Measurements from ENCODE around the gene LRMDA.
A peak's percentile ranks its signal among the peaks of the same experiment; 100 is the strongest.

The LRMDA gene

DNA sequence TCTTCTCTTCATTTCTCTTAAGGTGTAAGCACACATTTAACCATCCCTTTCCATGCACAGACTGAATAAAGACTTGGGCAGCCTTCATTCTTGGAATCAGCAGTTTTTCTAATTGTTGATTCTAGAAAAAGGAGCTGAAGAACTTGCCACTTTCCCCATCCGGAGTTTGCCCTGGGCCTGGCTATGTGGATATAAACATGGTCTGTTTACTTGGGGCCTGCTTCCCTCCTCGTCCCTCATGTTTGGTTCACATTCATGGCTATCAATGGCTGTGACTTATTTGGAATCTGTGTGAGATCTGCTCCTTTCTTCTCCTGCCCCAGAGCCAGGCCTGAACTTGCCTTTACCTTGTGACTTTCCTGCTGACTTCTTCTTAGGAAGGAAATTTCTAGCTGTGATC, 199.3 kb downstream of the LRMDA start:
- H3K23ac ChIP-seq (ENCODE audit: low read length in 2 of 2) = no peak overlapping the region
- DNase-seq = no peak
- no peaks in the 10 kb centered on the region for H3K36me3 ChIP-seq (ENCODE audit: control insufficient read depth in 1 of 2, insufficient read depth in 2 of 2, low read depth in 1 of 2, low read length in 2 of 2)
- H2BK15ac ChIP-seq (ENCODE audit: low read depth, poor library complexity, severe bottlenecking) = no peak overlapping the region
- no peak overlapping the region for H4K8ac ChIP-seq (ENCODE audit: low read length)
- H3K4me1 ChIP-seq (ENCODE audit: control insufficient read depth, insufficient read depth, low read depth, low read length) = no peaks in the 10 kb centered on the region
- no peak overlapping the region for H2AFZ ChIP-seq (ENCODE audit: low read depth, low read length)
- no peak overlapping the region for H3K18ac ChIP-seq (ENCODE audit: low read depth in 1 of 2, low read length in 2 of 2)
- no peak overlapping the region for H3K4me3 ChIP-seq (ENCODE audit: insufficient read depth in 1 of 2, low read depth in 1 of 2, low read length in 2 of 2)
- no peak overlapping the region for H2BK12ac ChIP-seq (ENCODE audit: low read length in 2 of 2)
- no peaks in the 10 kb centered on the region for H3K79me1 ChIP-seq (replicated peaks; ENCODE audit: low read length, poor library complexity, severe bottlenecking)
- no peak overlapping the region for H3K4ac ChIP-seq (ENCODE audit: low read depth in 1 of 2, low read length in 2 of 2)
- H3K4me2 ChIP-seq (ENCODE audit: low read length, poor library complexity, severe bottlenecking) = no peak overlapping the region
- H4K91ac ChIP-seq (ENCODE audit: low read length) = no peak overlapping the region
- peaks cover 0 to 7% of the 10 kb centered on the region in 2 experiments for H3K27me3 ChIP-seq (ENCODE audit: control insufficient read depth in 1 of 2, insufficient read depth in 1 of 2, low read length in 2 of 2)
- no peak overlapping the region for H3K9ac ChIP-seq (ENCODE audit: low read length)
- WGBS = 43% methylated on average over 2 of the region's 2 CpGs
- no peak overlapping the region for H2AK5ac ChIP-seq (ENCODE audit: low read length, severe bottlenecking)
- H2BK120ac ChIP-seq (ENCODE audit: low read depth, low read length) = no peak overlapping the region
- H3K9me3 ChIP-seq (ENCODE audit: control insufficient read depth, low read length) = no peaks in the 10 kb centered on the region
- H3K14ac ChIP-seq (ENCODE audit: low read length in 2 of 2) = no peak overlapping the region
- no peak overlapping the region for H2BK5ac ChIP-seq (ENCODE audit: low read depth, low read length, poor library complexity, severe bottlenecking)
- no peak overlapping the region for H3K27ac ChIP-seq (ENCODE audit: low read length, poor library complexity, severe bottlenecking)

DNA sequence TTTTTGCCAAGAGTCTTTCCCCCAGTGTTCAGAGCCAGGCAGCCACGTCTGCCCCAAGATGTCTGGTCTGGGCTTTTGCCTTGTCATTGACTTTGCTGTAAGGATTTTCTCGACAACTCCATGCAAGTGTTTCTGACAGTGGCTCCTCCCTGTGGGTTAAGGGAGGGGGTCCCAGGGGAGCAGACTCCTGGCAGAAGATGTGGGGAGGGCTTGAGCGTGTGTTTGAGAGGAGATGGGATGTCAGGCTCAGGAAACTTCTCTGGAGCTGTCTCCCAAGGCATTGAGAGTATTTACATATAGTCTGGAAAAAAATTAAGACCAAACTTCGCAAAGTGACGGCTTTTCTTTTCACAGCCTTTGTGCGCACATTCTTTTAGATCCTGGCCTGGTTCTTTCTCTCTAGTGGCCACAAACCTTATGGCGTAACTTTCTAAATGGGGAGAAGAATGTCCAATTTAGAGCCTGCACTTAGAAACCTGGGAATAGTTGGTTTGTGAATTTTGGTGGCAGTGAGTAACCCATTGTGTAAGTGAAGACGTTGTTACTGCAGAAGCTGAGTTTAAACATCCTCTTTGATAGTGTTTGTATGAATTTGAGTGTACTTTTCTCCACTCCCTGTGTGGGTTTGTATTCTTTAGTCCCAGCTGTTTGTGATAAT, 201.5 kb downstream of the LRMDA start:
- H3K18ac ChIP-seq (ENCODE audit: low read depth in 1 of 2, low read length in 2 of 2) = no peak overlapping the region
- H2BK5ac ChIP-seq (ENCODE audit: low read depth, low read length, poor library complexity, severe bottlenecking) = no peak overlapping the region
- H3K27ac ChIP-seq (ENCODE audit: low read length, poor library complexity, severe bottlenecking) = no peak overlapping the region
- no peak overlapping the region for H2BK120ac ChIP-seq (ENCODE audit: low read depth, low read length)
- H3K27me3 ChIP-seq (ENCODE audit: control insufficient read depth in 1 of 2, insufficient read depth in 1 of 2, low read length in 2 of 2) = peaks cover 0 to 9% of the 10 kb centered on the region in 2 experiments
- no peak overlapping the region for H2BK15ac ChIP-seq (ENCODE audit: low read depth, poor library complexity, severe bottlenecking)
- no peak overlapping the region for H2AK5ac ChIP-seq (ENCODE audit: low read length, severe bottlenecking)
- no peak overlapping the region for H3K4me2 ChIP-seq (ENCODE audit: low read length, poor library complexity, severe bottlenecking)
- no peak overlapping the region for H3K4me3 ChIP-seq (ENCODE audit: insufficient read depth in 1 of 2, low read depth in 1 of 2, low read length in 2 of 2)
- no peak overlapping the region for H3K4ac ChIP-seq (ENCODE audit: low read depth in 1 of 2, low read length in 2 of 2)
- no peaks in the 10 kb centered on the region for H3K79me1 ChIP-seq (replicated peaks; ENCODE audit: low read length, poor library complexity, severe bottlenecking)
- no peaks in the 10 kb centered on the region for H3K9me3 ChIP-seq (ENCODE audit: control insufficient read depth, low read length)
- no peaks in the 10 kb centered on the region for H3K4me1 ChIP-seq (ENCODE audit: control insufficient read depth, insufficient read depth, low read depth, low read length)
- H3K23ac ChIP-seq (ENCODE audit: low read length in 2 of 2) = no peak overlapping the region
- no peaks in the 10 kb centered on the region for H3K36me3 ChIP-seq (ENCODE audit: control insufficient read depth in 1 of 2, insufficient read depth in 2 of 2, low read depth in 1 of 2, low read length in 2 of 2)
- H2AFZ ChIP-seq (ENCODE audit: low read depth, low read length) = no peak overlapping the region
- peak; percentile 36 for DNase-seq
- 49% methylated on average over 8 of the region's 8 CpGs for WGBS
- H3K9ac ChIP-seq (ENCODE audit: low read length) = peak overlapping the region; percentile 48
- no peak overlapping the region for H4K8ac ChIP-seq (ENCODE audit: low read length)
- no peak overlapping the region for H3K14ac ChIP-seq (ENCODE audit: low read length in 2 of 2)
- H4K91ac ChIP-seq (ENCODE audit: low read length) = no peak overlapping the region
- H2BK12ac ChIP-seq (ENCODE audit: low read length in 2 of 2) = peak overlapping the region in 1 of 2 experiments; percentile 74

DNA sequence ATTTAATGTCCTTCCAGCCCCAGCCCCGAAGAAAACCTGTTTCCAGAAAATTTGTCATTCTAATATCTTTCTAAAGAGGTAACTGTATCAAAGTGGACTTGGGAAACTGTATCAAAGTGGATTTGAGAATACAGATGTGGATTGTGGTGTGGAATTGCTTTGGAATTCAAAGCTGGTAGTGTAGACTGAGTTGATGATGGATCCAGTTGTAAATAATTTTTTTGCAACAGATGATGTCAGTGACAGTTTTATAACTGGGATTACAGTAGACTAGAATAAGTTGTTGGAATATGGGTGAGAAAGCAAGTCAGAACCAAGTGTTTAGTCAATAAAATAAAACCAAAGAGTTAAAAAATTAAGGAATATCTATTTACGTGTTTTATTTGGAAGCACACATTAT, 202.1 kb downstream of the LRMDA start:
- Histone ChIP-seq H4K91ac (ENCODE audit: low read length) (no peak overlapping the region), H3K4me1 (ENCODE audit: control insufficient read depth, insufficient read depth, low read depth, low read length) (no peaks in the 10 kb centered on the region), H3K14ac (ENCODE audit: low read length in 2 of 2) (no peak overlapping the region), H3K27ac (ENCODE audit: low read length, poor library complexity, severe bottlenecking) (no peak overlapping the region), H2AFZ (ENCODE audit: low read depth, low read length) (no peak overlapping the region), H3K23ac (ENCODE audit: low read length in 2 of 2) (no peak overlapping the region), H3K4me3 (ENCODE audit: insufficient read depth in 1 of 2, low read depth in 1 of 2, low read length in 2 of 2) (no peak overlapping the region), H2AK5ac (ENCODE audit: low read length, severe bottlenecking) (no peak overlapping the region), H4K8ac (ENCODE audit: low read length) (no peak overlapping the region), H3K4me2 (ENCODE audit: low read length, poor library complexity, severe bottlenecking) (no peak overlapping the region), H2BK120ac (ENCODE audit: low read depth, low read length) (no peak overlapping the region), H2BK12ac (ENCODE audit: low read length in 2 of 2) (no peak overlapping the region), H3K27me3 (ENCODE audit: control insufficient read depth in 1 of 2, insufficient read depth in 1 of 2, low read length in 2 of 2) (peaks cover 0 to 13% of the 10 kb centered on the region in 2 experiments), H3K79me1 (replicated peaks; ENCODE audit: low read length, poor library complexity, severe bottlenecking) (no peaks in the 10 kb centered on the region), H3K18ac (ENCODE audit: low read depth in 1 of 2, low read length in 2 of 2) (no peak overlapping the region), H2BK5ac (ENCODE audit: low read depth, low read length, poor library complexity, severe bottlenecking) (no peak overlapping the region), H3K36me3 (ENCODE audit: control insufficient read depth in 1 of 2, insufficient read depth in 2 of 2, low read depth in 1 of 2, low read length in 2 of 2) (no peaks in the 10 kb centered on the region), H3K9me3 (ENCODE audit: control insufficient read depth, low read length) (no peaks in the 10 kb centered on the region), H3K4ac (ENCODE audit: low read depth in 1 of 2, low read length in 2 of 2) (no peak overlapping the region), H2BK15ac (ENCODE audit: low read depth, poor library complexity, severe bottlenecking) (no peak overlapping the region), H3K9ac (ENCODE audit: low read length) (peak overlapping the region; percentile 48)
- no peak for DNase-seq
- WGBS = no CpG with 5 or more reads among the region's 2 CpGs

DNA sequence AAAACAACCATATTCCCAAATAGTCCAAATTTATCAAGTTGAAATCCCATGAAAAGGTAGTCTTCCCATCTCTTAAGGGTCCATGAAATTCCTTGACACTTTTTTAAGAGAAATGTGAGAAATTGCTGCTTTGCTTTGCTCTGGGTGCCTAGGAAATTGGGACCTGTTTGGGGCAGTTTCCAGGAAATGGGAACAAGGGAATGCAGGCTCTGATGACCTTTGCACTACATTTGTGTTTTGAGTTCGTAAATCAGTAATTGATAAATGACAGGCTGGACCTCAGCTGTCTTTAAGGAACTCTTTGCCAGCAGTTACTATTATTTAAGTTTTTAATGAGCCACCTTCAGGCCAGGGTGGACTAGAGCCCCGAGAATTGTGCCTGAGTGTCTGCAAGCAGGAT, 203.5 kb downstream of the LRMDA start:
- no peak overlapping the region for H3K18ac ChIP-seq (ENCODE audit: low read depth in 1 of 2, low read length in 2 of 2)
- no peak overlapping the region for H3K4ac ChIP-seq (ENCODE audit: low read depth in 1 of 2, low read length in 2 of 2)
- H3K27me3 ChIP-seq (ENCODE audit: control insufficient read depth in 1 of 2, insufficient read depth in 1 of 2, low read length in 2 of 2) = peaks cover 0 to 17% of the 10 kb centered on the region in 2 experiments
- no peaks in the 10 kb centered on the region for H3K9me3 ChIP-seq (ENCODE audit: control insufficient read depth, low read length)
- no peak overlapping the region for H3K4me3 ChIP-seq (ENCODE audit: insufficient read depth in 1 of 2, low read depth in 1 of 2, low read length in 2 of 2)
- H3K36me3 ChIP-seq (ENCODE audit: control insufficient read depth in 1 of 2, insufficient read depth in 2 of 2, low read depth in 1 of 2, low read length in 2 of 2) = no peaks in the 10 kb centered on the region
- H3K9ac ChIP-seq (ENCODE audit: low read length) = no peak overlapping the region
- no peak overlapping the region for H2BK12ac ChIP-seq (ENCODE audit: low read length in 2 of 2)
- no peaks in the 10 kb centered on the region for H3K4me1 ChIP-seq (ENCODE audit: control insufficient read depth, insufficient read depth, low read depth, low read length)
- no peak overlapping the region for H2AFZ ChIP-seq (ENCODE audit: low read depth, low read length)
- H2BK120ac ChIP-seq (ENCODE audit: low read depth, low read length) = no peak overlapping the region
- H3K79me1 ChIP-seq (replicated peaks; ENCODE audit: low read length, poor library complexity, severe bottlenecking) = no peaks in the 10 kb centered on the region
- H2BK5ac ChIP-seq (ENCODE audit: low read depth, low read length, poor library complexity, severe bottlenecking) = no peak overlapping the region
- no peak overlapping the region for H3K27ac ChIP-seq (ENCODE audit: low read length, poor library complexity, severe bottlenecking)
- H2AK5ac ChIP-seq (ENCODE audit: low read length, severe bottlenecking) = no peak overlapping the region
- H4K91ac ChIP-seq (ENCODE audit: low read length) = no peak overlapping the region
- no peak overlapping the region for H2BK15ac ChIP-seq (ENCODE audit: low read depth, poor library complexity, severe bottlenecking)
- no peak overlapping the region for H3K4me2 ChIP-seq (ENCODE audit: low read length, poor library complexity, severe bottlenecking)
- no peak for DNase-seq
- H3K14ac ChIP-seq (ENCODE audit: low read length in 2 of 2) = no peak overlapping the region
- WGBS = 92% methylated on average over 2 of the region's 2 CpGs
- no peak overlapping the region for H3K23ac ChIP-seq (ENCODE audit: low read length in 2 of 2)
- no peak overlapping the region for H4K8ac ChIP-seq (ENCODE audit: low read length)

All from mesenchymal stem cell (in vitro differentiated cells and primary cell).